ENCODE results near the gene EBF4.
"Not testable (repeated sequence)": the region's sequence is repeated elsewhere in the genome, so short reads cannot be mapped to it uniquely, and the experiment has no call there.

Gene EBF4

DNA sequence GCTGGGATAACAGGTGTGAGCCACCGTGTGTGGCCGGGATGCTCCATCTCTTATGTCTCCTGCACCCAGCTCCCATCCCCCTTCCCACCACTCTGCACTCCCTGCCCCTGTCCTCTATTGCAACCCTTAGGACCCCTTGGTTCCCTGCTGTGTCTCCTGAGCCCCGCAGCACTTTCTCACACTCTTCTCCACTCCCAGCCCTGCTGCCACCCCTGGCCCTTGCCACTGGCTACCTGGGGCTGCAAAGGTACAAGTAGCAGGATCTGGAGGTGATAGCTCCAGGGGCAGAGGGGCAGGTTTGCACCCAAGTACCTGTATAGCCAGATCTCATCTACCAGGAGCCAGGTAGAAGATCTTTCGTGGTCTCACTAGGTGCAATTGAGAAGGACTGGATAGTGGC lies 114.4 kb downstream of the EBF4 start:
- H3K4me3 Mint-ChIP-seq = no peak overlapping the region
- H3K36me3 Mint-ChIP-seq (ENCODE audit: insufficient read depth) = peaks cover 2% of the 10 kb centered on the region
- DNase-seq (no peak), ATAC-seq (replicated peaks) (no peak)
- no peaks in the 10 kb centered on the region for H3K9me3 Mint-ChIP-seq
- H3K27me3 Mint-ChIP-seq = peaks cover 67 to 88% of the 10 kb centered on the region in 2 donors
- H3K27ac Mint-ChIP-seq = no peak overlapping the region
- H3K4me1 Mint-ChIP-seq (ENCODE audit: low read depth in 2 of 2) = peaks cover 4 to 8% of the 10 kb centered on the region in 2 donors

DNA sequence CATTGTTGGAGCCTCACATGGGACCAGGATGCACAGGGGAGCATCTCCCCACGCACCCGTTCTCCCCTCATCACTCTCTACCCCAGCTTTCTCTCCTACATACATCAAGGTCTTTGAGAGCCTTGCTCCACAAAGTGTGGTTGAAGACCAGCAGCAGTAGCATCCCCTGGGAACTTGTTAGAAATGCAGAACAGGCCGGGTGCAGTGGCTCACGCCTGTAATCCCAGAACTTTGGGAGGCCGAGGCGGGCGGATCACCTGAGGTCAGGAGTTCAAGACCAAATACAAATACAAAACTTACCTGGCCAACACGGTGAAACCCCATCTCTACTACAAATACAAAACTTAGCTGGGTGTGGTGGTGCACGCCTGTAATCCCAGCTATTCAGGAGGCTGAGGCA lies 115.3 kb downstream of the EBF4 start:
- not testable (repeated sequence) for H3K36me3 Mint-ChIP-seq (ENCODE audit: insufficient read depth); DNase-seq; H3K4me3 Mint-ChIP-seq; H3K27ac Mint-ChIP-seq; ATAC-seq (replicated peaks); H3K9me3 Mint-ChIP-seq; H3K4me1 Mint-ChIP-seq (ENCODE audit: low read depth in 2 of 2)
- peaks cover 67 to 88% of the 10 kb centered on the region in 2 donors for H3K27me3 Mint-ChIP-seq

DNA sequence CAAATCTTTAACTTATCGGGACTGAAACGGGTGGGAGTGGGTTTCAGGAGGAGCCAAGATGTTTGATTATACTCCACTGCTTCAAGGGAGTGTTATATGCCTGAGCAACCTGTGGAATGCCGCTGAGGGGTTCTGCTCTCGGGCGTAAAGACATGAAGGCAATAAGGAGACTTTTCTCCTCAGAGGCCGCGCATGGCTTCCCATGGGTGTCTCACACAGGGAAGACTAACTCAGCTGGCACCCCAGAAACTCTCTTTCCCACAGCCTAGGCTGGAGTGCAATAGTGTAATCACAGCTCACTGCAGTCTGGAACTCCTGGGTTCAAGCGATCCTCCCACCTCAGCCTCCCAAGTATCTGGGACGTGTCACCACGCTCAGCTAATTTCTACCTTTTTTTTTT lies 117.1 kb downstream of the EBF4 start:
- H3K36me3 Mint-ChIP-seq (ENCODE audit: insufficient read depth) = peaks cover 2% of the 10 kb centered on the region
- no peak for ATAC-seq (replicated peaks)
- no peaks in the 10 kb centered on the region for H3K9me3 Mint-ChIP-seq
- peaks cover 62 to 83% of the 10 kb centered on the region in 2 donors for H3K27me3 Mint-ChIP-seq
- H3K4me1 Mint-ChIP-seq (ENCODE audit: low read depth in 2 of 2) = peaks cover 4 to 8% of the 10 kb centered on the region in 2 donors
- H3K27ac Mint-ChIP-seq = no peak overlapping the region
- DNase-seq = no peak
- H3K4me3 Mint-ChIP-seq = no peak overlapping the region
